Measurements from ENCODE around the gene ARHGDIB. TPM values are rescaled to one million over a fixed set of nuclear protein-coding genes. Genes with fewer than 3 reads are reported as not detected.
A peak's percentile ranks its signal among the peaks of the same experiment; 100 is the strongest.

Gene ARHGDIB
- polyA plus RNA-seq, 3 donors from 2014 or later = 2,434 to 4,716 (median 2,863) TPM

- no peak for DNase-seq
- Mint-ChIP-seq H3K27ac (no peak overlapping the region), H3K4me3 (no peak overlapping the region), H3K27me3 (ENCODE audit: low read depth in 3 of 3) (peaks cover 3 to 7% (median 5%) of the 10 kb centered on the region in 3 donors), H3K4me1 (peaks cover 0 to 2% of the 10 kb centered on the region in 2 donors), H3K9me3 (no peaks in the 10 kb centered on the region), H3K36me3 (no peaks in the 10 kb centered on the region)
Observed at GRCh38 chr12:14993537-14994266, 32.3 kb upstream of the ARHGDIB start.

- no peaks in the 10 kb centered on the region for H3K36me3 Mint-ChIP-seq
- peaks cover 0 to 2% of the 10 kb centered on the region in 2 donors for H3K4me1 Mint-ChIP-seq
- no peak overlapping the region for H3K27ac Mint-ChIP-seq
- peaks cover 2 to 5% (median 3%) of the 10 kb centered on the region in 3 donors for H3K27me3 Mint-ChIP-seq (ENCODE audit: low read depth in 3 of 3)
- H3K4me3 Mint-ChIP-seq = no peak overlapping the region
- H3K9me3 Mint-ChIP-seq = no peaks in the 10 kb centered on the region
- DNase-seq = no peak
Observed at GRCh38 chr12:14993117-14993516, 31.7 kb upstream of the ARHGDIB start.

- no peak overlapping the region for H3K4me3 Mint-ChIP-seq
- H3K9me3 Mint-ChIP-seq = no peaks in the 10 kb centered on the region
- no peaks in the 10 kb centered on the region for H3K36me3 Mint-ChIP-seq
- H3K27me3 Mint-ChIP-seq (ENCODE audit: low read depth in 3 of 3) = peaks cover 2 to 3% (median 3%) of the 10 kb centered on the region in 3 donors
- no peak overlapping the region for H3K27ac Mint-ChIP-seq
- peaks cover 0 to 2% of the 10 kb centered on the region in 2 donors for H3K4me1 Mint-ChIP-seq
- DNase-seq = no peak
Observed at GRCh38 chr12:14992673-14993072, 31.3 kb upstream of the ARHGDIB start.

DNA sequence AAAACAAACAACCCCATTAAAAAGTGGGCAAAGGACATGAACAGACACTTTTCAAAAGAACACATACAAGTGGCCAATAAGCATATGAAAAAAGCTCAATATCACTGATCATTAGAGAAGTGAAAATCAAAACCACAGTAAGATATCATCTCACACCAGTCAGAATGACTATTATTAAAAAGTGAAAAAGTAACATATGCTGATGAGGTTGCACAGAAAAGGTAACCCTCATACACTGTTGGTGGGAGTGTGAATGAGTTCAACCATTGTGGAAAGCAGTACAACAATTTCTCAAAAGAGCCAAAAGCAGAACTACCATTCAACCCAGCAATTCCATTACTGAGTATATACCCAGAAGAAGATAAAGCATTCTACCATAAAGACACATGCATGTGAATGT is 29.7 kb upstream of the ARHGDIB start:
- no peak for DNase-seq
- Mint-ChIP-seq H3K4me1 (peaks cover 0 to 2% of the 10 kb centered on the region in 2 donors), H3K27me3 (ENCODE audit: low read depth in 3 of 3) (peaks cover 2 to 4% (median 2%) of the 10 kb centered on the region in 3 donors), H3K4me3 (no peak overlapping the region), H3K27ac (no peak overlapping the region), H3K36me3 (no peaks in the 10 kb centered on the region), H3K9me3 (no peaks in the 10 kb centered on the region)

DNA sequence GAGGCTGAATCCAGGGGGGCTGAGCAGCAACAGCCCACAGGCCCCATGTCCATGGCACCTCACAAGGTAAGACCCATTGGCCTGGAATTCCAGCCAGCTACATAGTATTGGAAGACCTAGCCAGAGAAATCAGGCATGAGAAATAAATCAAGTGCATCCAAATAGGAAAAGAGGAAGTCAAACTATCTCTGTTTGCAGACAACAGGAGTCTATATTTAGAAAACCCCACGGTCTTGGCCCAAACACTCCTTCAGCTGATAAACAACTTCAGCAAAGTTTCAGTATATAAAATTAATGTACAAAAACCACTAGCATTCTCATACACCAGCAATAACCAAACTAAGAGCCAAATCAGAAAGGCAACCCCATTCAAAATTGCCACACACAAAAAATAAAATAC is 28.4 kb upstream of the ARHGDIB start:
- Mint-ChIP-seq H3K36me3 (no peaks in the 10 kb centered on the region), H3K9me3 (no peaks in the 10 kb centered on the region), H3K4me3 (no peak overlapping the region), H3K27ac (no peak overlapping the region), H3K27me3 (ENCODE audit: low read depth in 3 of 3) (peaks cover 2 to 4% (median 2%) of the 10 kb centered on the region in 3 donors), H3K4me1 (no peaks in the 10 kb centered on the region)
- no peak for DNase-seq

DNA sequence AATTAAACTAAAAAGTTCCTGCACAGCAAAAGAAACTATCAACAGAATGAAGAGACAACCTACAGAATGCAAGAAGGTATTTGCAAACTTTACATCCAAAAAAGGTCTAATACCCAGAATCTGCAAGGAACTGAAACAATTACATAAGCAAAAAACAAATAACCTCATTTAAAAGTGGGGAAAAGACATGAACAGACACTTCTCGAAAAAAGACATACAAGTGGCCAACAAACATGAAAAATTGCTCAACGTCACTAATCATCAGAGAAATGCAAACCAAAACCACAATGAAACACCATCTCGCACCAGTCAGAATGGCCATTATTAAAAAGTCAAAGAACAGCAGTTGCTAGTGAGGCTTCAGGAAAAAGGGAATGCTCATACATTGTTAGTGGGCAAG is 26.6 kb upstream of the ARHGDIB start:
- DNase-seq = no peak
- Mint-ChIP-seq H3K27ac (no peak overlapping the region), H3K4me1 (peaks cover 3 to 4% of the 10 kb centered on the region in 2 donors), H3K36me3 (no peaks in the 10 kb centered on the region), H3K9me3 (no peaks in the 10 kb centered on the region), H3K27me3 (ENCODE audit: low read depth in 3 of 3) (peaks cover 2 to 4% (median 2%) of the 10 kb centered on the region in 3 donors), H3K4me3 (no peak overlapping the region)

DNA sequence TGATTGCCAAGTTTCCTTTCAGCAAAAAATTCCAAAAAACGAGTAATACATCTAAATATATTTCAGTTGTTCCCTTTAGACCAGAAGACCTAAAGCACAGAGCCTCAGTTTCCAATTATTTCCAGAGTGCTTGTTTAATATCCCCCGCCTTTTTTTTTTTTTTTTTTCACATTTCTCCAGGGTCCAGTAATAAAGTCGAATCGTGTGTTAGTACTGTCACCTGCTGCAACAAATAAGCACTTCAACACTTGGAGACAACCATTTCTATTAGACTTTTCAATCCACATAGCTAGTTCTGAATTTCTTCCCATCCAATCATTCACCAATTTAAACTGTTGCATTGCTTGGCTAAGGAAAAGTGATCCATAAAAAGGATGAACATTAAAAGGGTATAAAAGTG is 25.0 kb upstream of the ARHGDIB start:
- DNase-seq = no peak
- H3K27ac Mint-ChIP-seq = no peak overlapping the region
- H3K36me3 Mint-ChIP-seq = no peaks in the 10 kb centered on the region
- peaks cover 6 to 10% of the 10 kb centered on the region in 2 donors for H3K4me1 Mint-ChIP-seq
- H3K9me3 Mint-ChIP-seq = no peaks in the 10 kb centered on the region
- peaks cover 2 to 3% (median 2%) of the 10 kb centered on the region in 3 donors for H3K27me3 Mint-ChIP-seq (ENCODE audit: low read depth in 3 of 3)
- H3K4me3 Mint-ChIP-seq = no peak overlapping the region

DNA sequence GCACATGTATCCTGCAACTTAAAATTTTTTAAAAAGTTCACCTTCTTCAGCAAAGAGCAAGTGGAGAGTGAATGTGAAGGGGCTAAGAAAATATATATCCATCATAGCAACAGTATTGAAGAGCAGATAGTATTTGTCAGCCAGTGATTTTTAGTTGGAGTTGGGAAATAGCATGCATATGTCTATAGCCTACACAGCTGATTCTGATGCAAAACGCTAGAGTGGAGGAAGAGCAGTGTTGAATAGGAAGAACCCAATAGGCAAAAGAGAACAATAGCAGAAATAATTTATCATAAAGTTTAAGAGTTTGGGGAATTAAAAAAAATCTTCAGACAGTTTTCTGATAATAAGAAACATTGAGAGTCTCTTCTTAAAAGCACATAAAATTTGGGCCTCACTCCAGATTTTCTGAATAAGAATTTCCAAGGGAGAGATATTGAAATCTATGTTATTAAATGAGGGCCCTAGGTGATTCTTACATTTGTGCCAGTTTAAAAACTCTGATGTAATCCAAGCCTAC is 23.4 kb upstream of the ARHGDIB start:
- Mint-ChIP-seq H3K27ac (no peak overlapping the region), H3K4me3 (no peak overlapping the region), H3K27me3 (ENCODE audit: low read depth in 3 of 3) (peaks cover 2% of the 10 kb centered on the region in 3 donors), H3K36me3 (no peaks in the 10 kb centered on the region), H3K9me3 (no peaks in the 10 kb centered on the region), H3K4me1 (peaks cover 6 to 14% of the 10 kb centered on the region in 2 donors)
- DNase-seq = no peak

DNA sequence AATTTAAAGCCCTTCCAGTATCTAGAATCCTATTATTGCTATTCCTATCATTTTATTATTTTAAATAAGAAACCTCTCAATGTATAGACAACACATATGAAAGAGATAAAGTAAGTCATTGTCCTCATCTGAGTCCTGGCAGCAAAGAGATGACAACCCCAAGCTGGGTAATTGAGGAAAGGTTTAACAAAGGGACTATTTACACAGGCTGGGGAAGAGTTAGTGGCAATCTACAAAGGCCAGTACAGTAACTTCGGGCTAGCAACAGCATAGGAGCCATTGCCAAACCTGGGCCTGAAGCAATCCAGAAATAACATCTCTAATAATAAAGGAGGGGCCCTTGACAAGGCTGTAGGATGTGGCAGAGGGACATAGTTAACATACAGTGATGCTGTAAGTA is 22.6 kb upstream of the ARHGDIB start:
- Mint-ChIP-seq H3K4me1 (peaks cover 8 to 22% of the 10 kb centered on the region in 2 donors), H3K27ac (no peak overlapping the region), H3K36me3 (no peaks in the 10 kb centered on the region), H3K4me3 (no peak overlapping the region), H3K9me3 (no peaks in the 10 kb centered on the region), H3K27me3 (ENCODE audit: low read depth in 3 of 3) (peaks cover 0 to 2% (median 0%) of the 10 kb centered on the region in 3 donors)
- no peak for DNase-seq

GRCh38 chr12:14982991-14983390 is 21.6 kb upstream of the ARHGDIB start:
- Mint-ChIP-seq H3K27me3 (ENCODE audit: low read depth in 3 of 3) (peaks cover 0 to 2% (median 0%) of the 10 kb centered on the region in 3 donors), H3K4me1 (peaks cover 9 to 25% of the 10 kb centered on the region in 2 donors), H3K9me3 (no peaks in the 10 kb centered on the region), H3K4me3 (no peak overlapping the region), H3K27ac (peak overlapping the region in 1 of 6 donors; percentile 11), H3K36me3 (no peaks in the 10 kb centered on the region)
- no peak for DNase-seq

DNA sequence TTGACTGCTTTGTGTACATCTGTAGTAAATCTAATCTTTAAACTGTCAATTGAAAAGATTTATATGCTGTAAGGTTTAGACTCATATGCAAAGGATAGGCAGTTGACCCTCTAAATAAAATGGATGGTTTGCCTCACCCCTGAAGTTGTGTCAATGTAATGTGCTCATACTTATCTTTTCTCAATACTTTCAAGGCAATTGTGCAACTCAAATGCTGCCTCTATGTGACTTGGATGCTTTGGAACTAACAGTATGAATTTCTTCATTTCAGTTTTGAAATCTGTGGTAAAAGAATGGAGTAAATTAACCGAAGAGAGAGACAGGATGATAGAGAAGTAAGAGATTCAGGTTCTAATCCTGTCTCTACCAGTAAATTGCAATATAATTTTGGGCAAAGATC is 21.2 kb upstream of the ARHGDIB start:
- Mint-ChIP-seq H3K4me1 (peaks cover 9 to 25% of the 10 kb centered on the region in 2 donors), H3K36me3 (no peaks in the 10 kb centered on the region), H3K9me3 (no peaks in the 10 kb centered on the region), H3K27me3 (ENCODE audit: low read depth in 3 of 3) (peaks cover 0 to 2% (median 0%) of the 10 kb centered on the region in 3 donors), H3K4me3 (no peak overlapping the region), H3K27ac (peak overlapping the region in 1 of 6 donors; percentile 6)
- no peak for DNase-seq

DNA sequence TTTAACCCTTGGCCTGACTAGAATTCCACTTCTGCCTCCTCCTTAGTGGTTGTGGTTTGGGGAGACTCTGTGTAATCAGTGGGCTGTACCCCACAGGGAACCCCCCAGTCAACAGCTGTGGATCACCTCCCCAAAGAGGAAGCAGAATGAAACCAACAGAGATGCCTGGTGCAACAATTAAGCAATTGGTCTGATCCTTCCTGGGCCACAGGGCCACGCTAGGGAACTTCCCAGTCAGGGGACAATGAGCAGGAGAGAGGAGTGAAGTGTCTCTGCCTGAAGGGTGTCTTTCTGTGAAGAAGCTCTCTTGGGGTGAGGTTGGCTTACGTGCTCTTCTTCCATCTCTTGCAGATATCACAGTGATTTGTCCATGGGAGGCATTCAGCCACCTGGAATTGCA is 19.6 kb upstream of the ARHGDIB start:
- H3K4me1 Mint-ChIP-seq = peaks cover 9 to 25% of the 10 kb centered on the region in 2 donors
- no peak for DNase-seq
- no peaks in the 10 kb centered on the region for H3K36me3 Mint-ChIP-seq
- H3K27me3 Mint-ChIP-seq (ENCODE audit: low read depth in 3 of 3) = no peaks in the 10 kb centered on the region
- H3K27ac Mint-ChIP-seq = peak overlapping the region in 1 of 6 donors; percentile 3
- no peak overlapping the region for H3K4me3 Mint-ChIP-seq
- peaks cover 0 to 1% (median 0%) of the 10 kb centered on the region in 6 donors for H3K9me3 Mint-ChIP-seq

DNA sequence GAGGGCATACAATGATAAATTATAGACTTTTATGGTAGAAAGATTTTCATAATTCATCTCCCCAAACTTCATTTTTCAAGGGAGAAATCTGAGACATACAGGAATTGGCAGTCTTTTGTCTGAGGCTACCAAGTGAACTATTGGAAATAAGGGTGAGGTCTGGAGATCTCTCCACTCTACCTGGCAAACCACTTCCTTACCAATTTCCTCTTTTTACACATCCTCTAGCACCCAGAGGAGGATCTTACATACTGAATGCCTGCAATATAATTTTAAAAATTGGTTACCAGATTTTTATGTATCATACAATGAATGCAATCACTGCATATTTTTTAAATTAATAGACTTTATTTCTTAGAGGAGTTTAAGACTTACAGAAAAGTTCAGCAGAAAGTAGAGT is 18.1 kb upstream of the ARHGDIB start:
- Mint-ChIP-seq H3K9me3 (peaks cover 0 to 2% (median 0%) of the 10 kb centered on the region in 6 donors), H3K36me3 (no peaks in the 10 kb centered on the region), H3K4me1 (peaks cover 9 to 25% of the 10 kb centered on the region in 2 donors), H3K27me3 (ENCODE audit: low read depth in 3 of 3) (no peaks in the 10 kb centered on the region), H3K4me3 (no peak overlapping the region), H3K27ac (no peak overlapping the region)
- no peak for DNase-seq

- Mint-ChIP-seq H3K4me3 (no peak overlapping the region), H3K27me3 (ENCODE audit: low read depth in 3 of 3) (peaks cover 0 to 6% (median 0%) of the 10 kb centered on the region in 3 donors), H3K27ac (no peak overlapping the region), H3K36me3 (no peaks in the 10 kb centered on the region), H3K4me1 (peaks cover 3 to 15% of the 10 kb centered on the region in 2 donors), H3K9me3 (peaks cover 0 to 2% (median 0%) of the 10 kb centered on the region in 6 donors)
- DNase-seq = no peak
Observed at GRCh38 chr12:14976658-14977057, 15.3 kb upstream of the ARHGDIB start.
